ENCODE results near the gene KCTD21.

- TF ChIP-seq SPI1 (IDR thresholded peaks at IDR 0.05; ENCODE audit: borderline replicate concordance, low read depth): no peak
- TF ChIP-seq, protein P1, sequence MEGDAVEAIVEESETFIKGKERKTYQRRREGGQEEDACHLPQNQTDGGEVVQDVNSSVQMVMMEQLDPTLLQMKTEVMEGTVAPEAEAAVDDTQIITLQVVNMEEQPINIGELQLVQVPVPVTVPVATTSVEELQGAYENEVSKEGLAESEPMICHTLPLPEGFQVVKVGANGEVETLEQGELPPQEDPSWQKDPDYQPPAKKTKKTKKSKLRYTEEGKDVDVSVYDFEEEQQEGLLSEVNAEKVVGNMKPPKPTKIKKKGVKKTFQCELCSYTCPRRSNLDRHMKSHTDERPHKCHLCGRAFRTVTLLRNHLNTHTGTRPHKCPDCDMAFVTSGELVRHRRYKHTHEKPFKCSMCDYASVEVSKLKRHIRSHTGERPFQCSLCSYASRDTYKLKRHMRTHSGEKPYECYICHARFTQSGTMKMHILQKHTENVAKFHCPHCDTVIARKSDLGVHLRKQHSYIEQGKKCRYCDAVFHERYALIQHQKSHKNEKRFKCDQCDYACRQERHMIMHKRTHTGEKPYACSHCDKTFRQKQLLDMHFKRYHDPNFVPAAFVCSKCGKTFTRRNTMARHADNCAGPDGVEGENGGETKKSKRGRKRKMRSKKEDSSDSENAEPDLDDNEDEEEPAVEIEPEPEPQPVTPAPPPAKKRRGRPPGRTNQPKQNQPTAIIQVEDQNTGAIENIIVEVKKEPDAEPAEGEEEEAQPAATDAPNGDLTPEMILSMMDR (IDR thresholded peaks at IDR 0.05; ENCODE audit: insufficient read depth, low read length): no peak
- TF ChIP-seq POLR2AphosphoS5 (IDR thresholded peaks at IDR 0.05; ENCODE audit: low read depth): no peak
- no peak for TF ChIP-seq GABPA (IDR thresholded peaks at IDR 0.05; ENCODE audit: low read depth)
- no peak for TF ChIP-seq REST (IDR thresholded peaks at IDR 0.05; ENCODE audit: insufficient replicate concordance, low read depth)
These were observed 26.5 kb downstream of the KCTD21 start for GRCh38 chr11:78161962-78162371.
